CD4-positive, CD25-positive, alpha-beta regulatory T cell (primary cell): Measurements from ENCODE around the gene ZNF536. TPM values are rescaled to one million over a fixed set of nuclear protein-coding genes. Genes with fewer than 3 reads are reported as not detected.

Experiments used
- ATAC-seq, 2 donors: fragments of 150-1000 bp; cut with Tn5 transposase; one replicate each; pipeline ENCODE4 v1.10.0; 2021; ENCODE audit warnings: low read depth in 2 of 2, moderate number of reproducible peaks in 2 of 2, moderate library complexity in 1 of 2
- DNase-seq, 3 donors: peaks; one replicate each; pipeline versions ENCODE4 v3.0.0 to v3.0.0-alpha.2; 2012 to 2022; ENCODE audit warnings: mixed read lengths in 1 of 3
- H3K27ac ChIP-seq: one replicate; pipeline ENCODE4 v1.7.0; 2013; ENCODE audit warnings: mild to moderate bottlenecking, low read length; ENCODE audit not compliant: insufficient read depth, poor library complexity, severe bottlenecking
- H3K27me3 ChIP-seq: one replicate; pipeline ENCODE4 v1.7.0; 2013; ENCODE audit warnings: low read length; ENCODE audit not compliant: control insufficient read depth, insufficient read depth
- H3K36me3 ChIP-seq: one replicate; pipeline ENCODE4 v1.7.0; 2013; ENCODE audit warnings: mild to moderate bottlenecking, low read length, moderate library complexity; ENCODE audit not compliant: control insufficient read depth, insufficient read depth
- H3K4me1 ChIP-seq: 2 replicates; pipeline ENCODE4 v1.7.0; 2013; ENCODE audit warnings: mild to moderate bottlenecking, low read length; ENCODE audit not compliant: insufficient read depth, control insufficient read depth, poor library complexity, severe bottlenecking
- H3K4me3 ChIP-seq: one replicate; pipeline ENCODE4 v1.7.0; 2013; ENCODE audit warnings: low read depth, mild to moderate bottlenecking, low read length, moderate library complexity
- H3K9me3 ChIP-seq, 2 experiments: 1 replicate in 1 of 2; 2 replicates in 1 of 2; pipeline ENCODE4 v1.7.0; 2013; ENCODE audit warnings: low read length in 2 of 2, mild to moderate bottlenecking in 1 of 2, moderate library complexity in 1 of 2; ENCODE audit not compliant: control insufficient read depth in 2 of 2
- H3K27ac Mint-ChIP-seq, 3 donors: one replicate each; pipeline ENCODE4 v1.8.0; 2020 to 2022; ENCODE audit warnings: mild to moderate bottlenecking in 3 of 3, mixed read lengths in 3 of 3, moderate library complexity in 2 of 3
- H3K27me3 Mint-ChIP-seq: one replicate; pipeline ENCODE4 v1.8.0; 2022; ENCODE audit warnings: mild to moderate bottlenecking, mixed read lengths
- H3K36me3 Mint-ChIP-seq: one replicate; pipeline ENCODE4 v1.8.0; 2020; ENCODE audit warnings: mixed read lengths
- H3K4me1 Mint-ChIP-seq, 4 donors: one replicate each; pipeline ENCODE4 v1.8.0; 2020 to 2022; ENCODE audit warnings: mixed read lengths in 4 of 4, mild to moderate bottlenecking in 1 of 4
- H3K4me3 Mint-ChIP-seq, 4 donors: one replicate each; pipeline ENCODE4 v1.8.0; 2020 to 2022; ENCODE audit warnings: mild to moderate bottlenecking in 4 of 4, mixed read lengths in 4 of 4, moderate library complexity in 3 of 4
- H3K9me3 Mint-ChIP-seq, 7 donors: one replicate each; pipeline ENCODE4 v1.8.0; 2020 to 2022; ENCODE audit warnings: mixed read lengths in 7 of 7, mild to moderate bottlenecking in 3 of 7, moderate library complexity in 2 of 7
- polyA plus RNA-seq, 4 donors: library from polyadenylated mRNA; unstranded; fragments of 300-500 nt; fragmentation: Illumina TruSeq; gene quantifications; one replicate each; pipeline ENCODE4 v1.2.3, GENCODE V29; 2021
- total RNA-seq: library from RNA; stranded (reverse); gene quantifications from one replicate; pipeline ENCODE4 v1.2.3, GENCODE V29; 2022

Gene ZNF536
- total and polyA plus RNA-seq, 5 donors from 2014 or later, result 0.14 to 0.63 (median 0.49) TPM; not detected in 1

DNA sequence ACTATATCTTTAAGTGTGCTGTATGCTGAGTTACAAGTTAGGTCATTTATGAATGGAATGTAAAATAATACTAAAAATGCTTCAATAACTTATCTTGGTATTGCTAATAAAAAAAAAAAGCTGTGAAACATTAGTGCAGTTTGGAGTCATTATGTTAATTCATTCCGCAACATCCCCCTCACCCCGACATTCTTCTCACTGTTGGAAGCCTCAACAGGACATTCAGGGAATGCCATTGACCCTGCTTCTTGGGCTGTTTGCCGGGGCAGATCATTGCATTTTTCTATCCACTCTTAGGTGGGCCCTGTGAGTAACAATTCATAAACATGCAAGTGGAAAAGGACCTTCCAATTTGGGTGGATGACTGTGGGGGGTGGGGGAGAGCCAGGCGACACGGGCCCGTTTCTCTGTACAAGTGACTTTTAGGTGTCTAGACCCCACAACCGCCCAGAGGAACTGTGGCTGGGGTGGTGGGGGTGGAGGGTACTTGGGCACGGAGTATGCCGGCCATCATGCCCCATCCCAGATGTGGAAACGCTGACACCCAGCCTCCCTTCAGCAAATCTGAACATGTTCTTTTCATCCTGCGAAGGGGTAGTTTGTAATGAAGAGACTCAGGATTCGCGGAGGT is 185.9 kb downstream of the ZNF536 start:
- no peak for DNase-seq
- Mint-ChIP-seq H3K4me1 (no peaks in the 10 kb centered on the region), H3K27me3 (no peaks in the 10 kb centered on the region), H3K9me3 (peaks cover 0 to 1% (median 0%) of the 10 kb centered on the region in 7 donors), H3K27ac (no peak overlapping the region), H3K4me3 (no peak overlapping the region), H3K36me3 (no peaks in the 10 kb centered on the region)
- H3K27me3 ChIP-seq, result no peaks in the 10 kb centered on the region
- no peak overlapping the region for H3K27ac ChIP-seq
- H3K4me1 ChIP-seq, result no peaks in the 10 kb centered on the region
- no peaks in the 10 kb centered on the region for H3K36me3 ChIP-seq
- no peaks in the 10 kb centered on the region for H3K9me3 ChIP-seq
- ATAC-seq, result no peak
- no peak overlapping the region for H3K4me3 ChIP-seq

DNA sequence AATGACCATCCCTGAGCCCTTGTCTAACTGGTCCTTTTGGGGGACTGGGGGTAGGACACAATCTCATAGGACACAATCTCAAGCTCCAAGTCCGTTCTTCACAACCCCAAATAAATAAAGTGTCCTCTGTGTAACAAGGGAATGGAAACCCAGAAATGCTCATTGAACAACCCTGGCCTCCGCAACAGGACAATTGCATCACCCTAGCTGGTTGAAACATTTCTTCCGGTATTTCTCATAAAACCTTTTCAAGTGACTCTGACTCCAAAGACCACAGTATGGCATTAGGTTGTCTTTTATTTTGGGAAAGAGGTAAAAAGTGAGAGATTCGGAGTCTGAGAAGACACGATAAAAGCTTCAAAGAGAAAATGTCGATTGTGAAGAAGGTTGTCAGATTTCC is 186.6 kb downstream of the ZNF536 start:
- Mint-ChIP-seq H3K4me1 (peaks cover 0 to 2% (median 0%) of the 10 kb centered on the region in 4 donors), H3K36me3 (no peaks in the 10 kb centered on the region), H3K27ac (no peak overlapping the region), H3K4me3 (no peak overlapping the region), H3K9me3 (peaks cover 0 to 1% (median 0%) of the 10 kb centered on the region in 7 donors), H3K27me3 (no peaks in the 10 kb centered on the region)
- no peak overlapping the region for H3K4me3 ChIP-seq
- H3K27me3 ChIP-seq, result no peaks in the 10 kb centered on the region
- H3K4me1 ChIP-seq, result no peaks in the 10 kb centered on the region
- H3K9me3 ChIP-seq, result no peaks in the 10 kb centered on the region
- ATAC-seq, result no peak
- H3K36me3 ChIP-seq, result no peaks in the 10 kb centered on the region
- H3K27ac ChIP-seq, result no peak overlapping the region
- no peak for DNase-seq

DNA sequence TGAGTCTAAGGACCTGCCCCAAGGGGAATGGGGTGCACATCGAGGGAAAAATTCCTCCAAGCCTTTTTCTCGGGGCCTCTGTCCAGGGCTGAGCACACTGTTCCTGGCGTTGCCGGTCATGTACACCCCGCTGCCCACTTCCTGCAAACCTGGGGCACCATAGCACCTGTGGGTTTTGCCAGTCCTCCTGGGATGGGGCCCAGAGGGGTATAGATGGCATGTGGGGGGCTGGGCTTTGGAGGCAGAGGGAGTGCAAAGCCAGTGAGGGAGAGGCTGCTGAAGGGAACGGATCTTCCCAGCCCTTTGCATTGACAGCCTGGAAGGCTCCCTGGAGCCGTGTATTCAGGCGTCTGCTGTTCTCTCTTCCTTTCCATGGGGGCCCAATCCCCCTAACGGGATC is 187.3 kb downstream of the ZNF536 start:
- Mint-ChIP-seq H3K9me3 (peaks cover 0 to 1% (median 0%) of the 10 kb centered on the region in 7 donors), H3K36me3 (no peaks in the 10 kb centered on the region)
- no peaks in the 10 kb centered on the region for H3K27me3 ChIP-seq

DNA sequence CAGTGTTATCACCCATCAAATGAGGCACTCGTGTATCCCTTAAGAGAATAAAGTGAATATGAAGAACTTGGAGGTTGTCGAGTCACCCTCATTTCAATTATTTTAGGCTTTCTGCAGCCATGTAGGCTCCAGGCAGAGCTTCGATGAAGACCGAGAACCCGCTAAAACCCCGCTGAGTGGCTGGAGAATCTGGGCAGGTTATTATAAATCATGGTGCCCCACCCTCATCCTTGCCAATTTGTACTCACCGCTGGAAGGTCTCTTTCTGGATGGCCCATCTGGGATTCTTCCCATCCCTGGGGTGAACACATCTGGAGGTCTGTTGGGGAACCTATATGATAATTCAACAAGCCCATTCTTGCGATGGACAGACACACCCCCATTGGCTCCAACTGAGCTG is 190.8 kb downstream of the ZNF536 start:
- H3K27me3 Mint-ChIP-seq, result peaks cover 4% of the 10 kb centered on the region
- Histone ChIP-seq H3K4me3 (no peak overlapping the region), H3K4me1 (no peaks in the 10 kb centered on the region), H3K9me3 (no peaks in the 10 kb centered on the region), H3K27ac (no peak overlapping the region), H3K27me3 (no peaks in the 10 kb centered on the region), H3K36me3 (no peaks in the 10 kb centered on the region)
- no peak overlapping the region for H3K4me3 Mint-ChIP-seq
- peaks cover 0 to 2% (median 0%) of the 10 kb centered on the region in 4 donors for H3K4me1 Mint-ChIP-seq
- DNase-seq (no peak), ATAC-seq (no peak)
- H3K27ac Mint-ChIP-seq, result no peak overlapping the region
- no peaks in the 10 kb centered on the region for H3K36me3 Mint-ChIP-seq
- H3K9me3 Mint-ChIP-seq, result no peaks in the 10 kb centered on the region

More for the DNA sequence above, 187.3 kb downstream of the ZNF536 start:
- no peak for DNase-seq
- H3K4me1 ChIP-seq, result no peaks in the 10 kb centered on the region
- Mint-ChIP-seq H3K27ac (no peak overlapping the region), H3K4me1 (peaks cover 0 to 2% (median 0%) of the 10 kb centered on the region in 4 donors), H3K4me3 (no peak overlapping the region), H3K27me3 (no peaks in the 10 kb centered on the region)
- no peak for ATAC-seq
- H3K4me3 ChIP-seq, result no peak overlapping the region
- no peaks in the 10 kb centered on the region for H3K36me3 ChIP-seq
- no peaks in the 10 kb centered on the region for H3K9me3 ChIP-seq
- H3K27ac ChIP-seq, result no peak overlapping the region

DNA sequence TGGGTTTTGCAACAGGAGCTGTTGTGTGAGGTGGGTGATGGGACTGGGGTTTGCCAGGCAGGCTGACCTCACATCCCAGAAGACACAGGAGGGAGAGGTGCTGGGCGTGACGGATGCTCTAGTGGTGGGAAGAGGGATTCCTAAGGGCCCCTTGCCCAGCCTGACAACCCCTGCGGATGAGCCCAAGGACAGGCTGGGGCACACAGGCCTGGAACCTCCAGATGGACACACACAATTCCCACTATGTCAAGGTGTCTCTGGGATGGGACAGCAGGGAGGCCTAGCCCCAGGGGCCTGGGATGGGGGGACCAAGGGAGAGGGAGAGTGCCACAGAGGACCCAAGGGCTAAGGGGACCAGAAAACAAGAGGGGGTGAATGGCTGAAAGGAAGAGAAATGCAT is 191.5 kb downstream of the ZNF536 start:
- H3K9me3 Mint-ChIP-seq, result no peaks in the 10 kb centered on the region

DNA sequence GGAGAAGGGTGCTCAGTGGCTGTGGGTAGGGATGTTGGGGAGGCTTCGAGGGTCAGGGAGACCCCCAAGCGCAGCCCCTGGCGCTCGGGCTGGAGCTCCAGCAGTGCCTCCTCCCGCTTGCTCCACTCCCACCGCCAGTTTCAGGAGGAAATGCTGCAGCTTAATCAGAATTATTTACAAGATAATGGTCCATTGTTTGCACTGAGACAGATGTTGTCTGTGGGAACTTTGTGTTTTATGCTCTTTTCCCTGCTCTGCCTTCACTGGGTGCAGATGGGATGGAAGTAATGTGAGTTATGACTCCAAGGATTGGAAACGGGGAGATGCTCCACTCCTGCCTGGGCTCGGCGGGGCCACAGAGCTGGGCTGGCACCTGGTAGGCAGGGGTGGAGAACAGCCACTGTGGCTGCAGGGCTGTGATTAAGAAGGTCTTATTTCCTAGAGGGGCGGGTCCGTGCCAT is 192.4 kb downstream of the ZNF536 start:
- H3K27ac Mint-ChIP-seq, result no peak overlapping the region
- H3K36me3 ChIP-seq, result no peaks in the 10 kb centered on the region
- no peaks in the 10 kb centered on the region for H3K9me3 ChIP-seq
- no peaks in the 10 kb centered on the region for H3K27me3 ChIP-seq
- no peaks in the 10 kb centered on the region for H3K9me3 Mint-ChIP-seq
- H3K4me3 Mint-ChIP-seq, result no peak overlapping the region
- peaks cover 4% of the 10 kb centered on the region for H3K27me3 Mint-ChIP-seq
- no peak overlapping the region for H3K4me3 ChIP-seq
- ATAC-seq (no peak), DNase-seq (no peak)
- no peaks in the 10 kb centered on the region for H3K4me1 ChIP-seq
- no peaks in the 10 kb centered on the region for H3K36me3 Mint-ChIP-seq
- H3K4me1 Mint-ChIP-seq, result peaks cover 0 to 2% (median 0%) of the 10 kb centered on the region in 4 donors
- no peak overlapping the region for H3K27ac ChIP-seq

More for the DNA sequence above, 191.5 kb downstream of the ZNF536 start:
- H3K36me3 ChIP-seq, result no peaks in the 10 kb centered on the region
- peaks cover 0 to 2% (median 0%) of the 10 kb centered on the region in 4 donors for H3K4me1 Mint-ChIP-seq
- H3K4me3 Mint-ChIP-seq, result no peak overlapping the region
- no peak overlapping the region for H3K4me3 ChIP-seq
- H3K27ac Mint-ChIP-seq, result no peak overlapping the region
- no peaks in the 10 kb centered on the region for H3K27me3 ChIP-seq
- DNase-seq (no peak), ATAC-seq (no peak)
- H3K27ac ChIP-seq, result no peak overlapping the region
- no peaks in the 10 kb centered on the region for H3K9me3 ChIP-seq
- H3K27me3 Mint-ChIP-seq, result peaks cover 4% of the 10 kb centered on the region
- H3K36me3 Mint-ChIP-seq, result no peaks in the 10 kb centered on the region
- H3K4me1 ChIP-seq, result no peaks in the 10 kb centered on the region

DNA sequence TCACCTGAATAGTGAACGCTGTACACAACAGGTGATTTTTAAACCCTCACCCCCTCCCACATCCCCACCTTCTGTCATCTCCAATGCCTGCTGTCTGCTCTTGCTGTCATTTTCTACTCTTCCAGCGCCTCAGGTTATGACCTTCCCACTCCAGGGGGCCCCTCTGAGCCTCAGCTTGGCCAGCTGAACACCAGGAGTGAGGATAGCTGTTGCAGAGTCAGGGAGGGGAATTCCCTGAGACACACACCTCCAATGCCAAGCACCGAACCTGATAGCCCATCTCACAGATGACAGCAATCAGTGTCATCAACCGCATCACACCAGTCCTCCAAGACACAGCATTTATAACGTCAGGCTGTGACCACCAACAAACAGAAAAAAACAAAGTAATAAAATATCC is 193.5 kb downstream of the ZNF536 start:
- Histone ChIP-seq H3K4me3 (no peak overlapping the region), H3K36me3 (no peaks in the 10 kb centered on the region), H3K27me3 (no peaks in the 10 kb centered on the region), H3K4me1 (no peaks in the 10 kb centered on the region), H3K27ac (no peak overlapping the region), H3K9me3 (no peaks in the 10 kb centered on the region)
- no peak overlapping the region for H3K4me3 Mint-ChIP-seq
- ATAC-seq (no peak), DNase-seq (no peak)
- no peaks in the 10 kb centered on the region for H3K9me3 Mint-ChIP-seq
- H3K36me3 Mint-ChIP-seq, result no peaks in the 10 kb centered on the region
- H3K4me1 Mint-ChIP-seq, result peaks cover 0 to 2% (median 0%) of the 10 kb centered on the region in 4 donors
- peaks cover 4% of the 10 kb centered on the region for H3K27me3 Mint-ChIP-seq
- H3K27ac Mint-ChIP-seq, result no peak overlapping the region
